GM21529 (cell line): ENCODE results near the gene PAEP.
"Not testable (repeated sequence)": the region's sequence is repeated elsewhere in the genome, so short reads cannot be mapped to it uniquely, and the experiment has no call there.

Experiments used
- ATAC-seq: cut with Tn5 transposase; IDR thresholded peaks from one replicate; pipeline ENCODE4 v1.9.1; 2021; ENCODE audit not compliant: unreplicated experiment

PAEP gene

DNA sequence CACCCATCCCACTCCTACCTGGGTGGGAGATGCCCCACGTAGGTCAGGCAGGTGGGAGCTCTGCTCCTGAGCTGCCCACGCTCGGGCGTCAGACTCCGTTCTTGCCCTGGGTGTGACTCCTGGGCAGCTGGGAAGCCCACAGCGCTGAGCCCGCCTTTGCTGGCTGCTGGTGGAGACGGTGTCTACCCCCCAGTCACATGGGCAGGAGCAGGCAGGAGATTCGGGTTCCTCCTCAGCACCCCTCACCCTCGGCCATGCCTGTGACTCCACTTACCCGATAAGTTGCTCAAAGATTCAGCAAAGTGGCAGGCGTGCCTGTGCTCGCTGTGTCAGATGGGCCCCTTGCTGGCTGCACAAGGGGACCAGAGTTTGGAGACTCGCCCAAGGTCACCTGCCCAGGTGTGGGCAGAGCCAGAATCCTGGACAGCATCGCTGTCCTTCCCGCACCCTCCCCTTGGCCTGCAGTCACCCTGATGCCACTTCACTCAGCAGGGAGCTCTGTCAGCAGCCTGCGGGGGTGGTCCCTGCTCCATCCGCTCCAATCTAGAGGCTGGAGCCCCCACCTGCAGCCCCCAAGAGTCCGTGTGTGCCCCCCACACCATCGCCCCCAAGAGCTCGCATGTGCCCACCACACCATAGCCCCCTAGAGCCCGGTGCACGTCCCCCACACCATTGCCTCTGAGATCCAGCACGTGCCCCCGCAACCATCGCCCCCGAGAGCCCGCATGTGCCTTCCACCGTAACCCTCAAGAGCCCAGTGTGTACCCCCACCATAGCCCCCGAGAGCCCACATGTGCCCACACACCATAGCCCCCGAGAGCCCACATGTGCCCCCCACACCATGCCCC is 36.1 kb upstream of the PAEP start:
- no peak for ATAC-seq

DNA sequence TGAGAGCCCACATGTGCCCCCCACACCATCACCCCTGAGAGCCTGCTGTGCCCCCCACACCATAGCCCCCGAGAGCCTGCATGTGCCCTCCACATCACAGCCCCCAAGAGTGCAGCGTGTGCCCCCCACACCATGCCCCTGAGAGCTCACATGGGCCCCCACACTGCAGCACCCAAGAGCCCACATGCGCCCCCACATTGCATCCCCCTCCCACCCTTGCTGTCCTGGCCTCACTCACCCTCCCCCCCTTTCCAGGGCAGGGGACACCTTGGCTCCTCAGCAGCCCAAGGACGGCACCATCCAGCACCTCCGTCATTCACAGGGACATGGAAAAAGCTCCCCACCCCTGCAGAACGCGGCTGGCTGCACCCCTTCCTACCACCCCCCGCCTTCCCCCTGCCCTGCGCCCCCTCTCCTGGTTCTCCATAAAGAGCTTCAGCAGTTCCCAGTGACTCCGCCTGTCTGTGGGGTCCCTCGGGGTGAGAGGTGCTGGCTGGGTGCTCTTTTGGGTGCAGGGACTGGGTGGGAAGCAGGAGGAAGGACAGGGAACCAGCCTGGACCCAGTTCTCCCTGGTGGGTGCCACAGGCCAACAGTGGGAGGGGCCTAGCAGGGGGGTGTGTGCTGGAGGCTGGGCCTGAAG is 35.3 kb upstream of the PAEP start:
- ATAC-seq: no peak

DNA sequence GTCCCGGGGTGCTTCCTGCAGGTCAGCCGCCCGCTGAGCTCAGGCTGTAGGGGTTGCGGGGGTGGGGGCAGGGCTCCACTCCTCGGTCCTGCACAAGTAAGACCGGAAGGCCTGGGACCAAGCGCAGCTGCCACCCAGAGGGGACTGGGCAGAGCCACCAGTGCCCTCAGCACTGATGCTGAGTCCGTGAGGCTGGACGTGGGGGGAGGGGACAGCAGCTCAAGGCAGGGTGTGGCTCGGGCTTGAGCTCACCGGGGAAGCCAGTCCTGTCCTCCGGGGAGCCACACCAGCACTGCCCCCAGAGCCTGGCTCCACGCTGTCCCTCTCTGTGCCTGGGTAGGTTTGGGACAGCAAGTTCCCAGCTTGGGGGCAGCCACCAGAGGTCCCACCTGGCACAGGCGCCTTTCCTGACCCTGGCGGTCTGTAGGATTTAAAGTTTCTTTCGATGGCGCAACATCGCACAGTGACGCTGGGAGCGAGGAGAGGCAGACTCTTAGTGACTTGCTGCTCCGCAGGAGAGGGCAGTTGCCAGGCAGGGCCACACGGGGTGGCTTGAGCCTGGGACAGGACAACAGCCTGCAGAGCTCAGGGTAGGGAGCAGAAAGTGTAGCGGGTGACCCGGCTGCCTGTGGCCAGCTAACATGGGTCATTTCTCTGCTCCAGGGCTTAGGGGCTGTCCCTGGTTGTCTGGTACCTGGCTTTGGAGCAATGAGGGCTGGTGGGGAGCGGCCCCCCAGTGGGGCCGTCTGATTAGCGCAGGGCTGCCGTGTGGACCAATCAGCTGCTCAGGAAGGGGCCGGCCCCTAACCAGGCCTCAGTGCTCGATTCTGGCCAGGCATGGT is 34.6 kb upstream of the PAEP start:
- ATAC-seq: no peak

DNA sequence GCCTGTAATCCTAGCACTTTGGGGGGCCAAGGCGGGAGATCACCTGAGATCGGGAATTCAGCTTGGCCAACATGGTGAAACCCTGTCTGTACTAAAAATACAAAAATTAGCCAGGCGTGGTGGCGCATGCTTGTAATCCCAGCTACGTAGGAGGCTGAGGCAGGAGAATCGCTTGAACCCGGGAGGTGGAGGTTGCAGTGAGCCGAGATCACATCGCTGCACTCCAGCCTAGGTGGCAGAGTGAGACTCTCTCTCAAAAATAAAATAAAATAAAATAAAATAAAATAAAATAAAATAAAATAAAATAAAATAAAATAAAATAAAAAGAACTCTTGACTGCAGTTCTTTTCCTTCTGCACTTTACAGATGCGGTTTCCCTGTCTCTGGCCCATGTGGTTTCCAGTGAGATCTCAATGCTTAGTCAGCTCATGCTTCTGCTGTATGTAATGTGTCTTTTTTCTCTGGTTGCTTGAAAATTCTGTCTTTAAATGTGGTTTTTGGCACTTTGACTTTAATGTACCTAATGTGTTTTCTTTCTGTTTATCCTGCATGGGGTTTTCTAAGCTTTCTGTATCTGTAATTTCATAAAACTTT is 32.6 kb upstream of the PAEP start:
- not testable (repeated sequence) for ATAC-seq

DNA sequence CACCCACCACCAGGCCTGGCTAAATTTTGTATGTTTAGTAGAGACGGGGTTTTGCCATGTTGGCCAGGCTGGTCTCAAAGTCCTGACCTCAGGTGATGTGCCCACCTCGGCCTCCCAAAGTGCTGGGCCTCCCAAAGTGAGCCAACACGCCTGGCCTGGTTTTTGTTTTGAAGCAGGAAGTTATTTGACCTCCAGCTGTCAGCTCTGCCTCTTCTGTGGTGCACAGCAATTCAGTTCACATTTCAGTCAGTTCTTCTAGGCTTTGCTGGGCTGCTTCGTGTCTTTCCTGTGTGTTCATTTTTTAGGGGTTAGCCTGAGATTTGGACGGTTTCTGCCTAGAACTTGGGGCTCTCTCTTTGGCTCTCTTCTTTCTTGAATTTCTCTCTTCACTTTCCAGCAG is 31.4 kb upstream of the PAEP start:
- ATAC-seq: no peak

DNA sequence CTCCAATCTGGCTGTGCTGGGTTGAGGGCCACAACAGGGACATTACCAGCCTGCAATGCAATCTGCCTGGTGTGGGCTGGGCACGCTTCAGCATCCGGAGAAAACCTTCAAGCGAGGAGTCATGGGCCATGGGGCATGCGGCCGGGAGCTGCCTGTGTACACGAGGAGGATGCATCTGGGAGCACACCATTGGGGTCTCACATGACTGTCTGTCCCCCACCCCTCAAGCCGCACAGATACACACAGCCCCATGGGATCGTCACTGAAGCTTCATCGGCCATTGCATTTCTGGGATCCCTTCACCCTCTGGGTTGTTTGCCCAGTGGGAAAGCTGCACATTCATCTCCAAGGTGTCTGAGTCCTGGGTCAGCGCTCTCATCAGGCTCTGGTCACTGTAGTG is 30.5 kb upstream of the PAEP start:
- ATAC-seq: no peak

DNA sequence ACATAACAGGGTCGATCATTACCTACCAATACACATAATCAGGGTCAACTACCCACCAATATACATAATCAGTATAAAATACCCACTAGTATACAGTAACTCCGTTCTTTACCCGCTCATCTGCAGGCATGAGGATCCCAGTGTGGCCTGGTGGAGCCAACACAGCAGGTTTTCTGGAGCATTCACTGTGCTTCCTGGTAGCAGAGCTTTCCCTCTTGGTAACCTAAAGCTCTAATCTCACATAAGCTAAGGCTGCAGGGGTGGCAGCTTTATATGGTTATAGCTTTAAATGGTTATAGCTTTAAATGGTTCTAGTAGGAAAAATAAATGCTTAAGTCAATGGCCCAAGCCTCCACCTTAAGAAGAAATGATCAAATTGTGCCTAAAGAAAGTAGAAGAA is 28.4 kb upstream of the PAEP start:
- no peak for ATAC-seq

DNA sequence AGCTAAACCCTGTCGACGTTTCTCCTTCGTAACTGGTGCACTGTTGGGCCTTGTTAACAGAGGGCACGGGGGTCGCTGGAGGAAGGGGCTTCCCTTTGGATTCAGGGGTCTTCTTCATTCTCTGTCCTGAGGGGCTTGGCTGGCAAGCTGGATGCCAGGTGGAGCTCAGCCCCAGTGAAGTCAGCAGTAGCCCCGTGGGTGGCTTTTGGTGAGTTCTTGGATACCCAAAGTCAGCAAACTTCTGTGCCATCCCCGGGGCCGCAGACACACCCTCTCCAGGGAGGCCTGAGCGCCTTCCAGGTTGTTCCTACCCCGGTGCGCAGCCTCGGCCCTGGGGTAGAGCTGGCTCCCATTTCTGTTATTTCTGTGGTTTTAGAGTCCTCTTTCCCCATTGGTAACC is 27.9 kb upstream of the PAEP start:
- no peak for ATAC-seq

DNA sequence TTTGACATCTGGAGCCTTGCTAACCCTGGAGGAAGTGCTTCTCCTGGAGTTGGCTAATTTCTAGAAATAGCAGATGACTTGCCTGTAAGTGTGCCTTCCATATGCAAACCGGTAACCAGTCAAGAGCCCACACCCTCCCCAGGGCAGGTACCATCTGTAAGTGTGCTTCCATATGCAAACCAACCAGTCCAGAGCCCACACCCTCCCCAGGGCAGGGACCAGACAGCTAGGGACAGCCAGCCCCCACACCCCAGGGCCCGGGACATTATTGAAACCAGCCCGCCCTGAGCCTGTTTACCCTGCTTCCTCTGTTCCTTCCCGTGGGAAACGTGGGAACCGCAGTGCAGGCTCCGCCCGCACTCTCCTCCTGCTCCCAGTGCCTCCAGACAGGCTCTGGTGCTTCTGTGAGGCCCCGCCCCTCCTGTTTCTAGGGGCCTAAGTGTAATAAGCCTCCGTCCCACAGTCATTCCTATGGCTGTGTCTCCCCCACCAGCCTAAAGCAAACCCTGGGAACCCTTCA is 27.3 kb upstream of the PAEP start:
- ATAC-seq: not testable (repeated sequence)

DNA sequence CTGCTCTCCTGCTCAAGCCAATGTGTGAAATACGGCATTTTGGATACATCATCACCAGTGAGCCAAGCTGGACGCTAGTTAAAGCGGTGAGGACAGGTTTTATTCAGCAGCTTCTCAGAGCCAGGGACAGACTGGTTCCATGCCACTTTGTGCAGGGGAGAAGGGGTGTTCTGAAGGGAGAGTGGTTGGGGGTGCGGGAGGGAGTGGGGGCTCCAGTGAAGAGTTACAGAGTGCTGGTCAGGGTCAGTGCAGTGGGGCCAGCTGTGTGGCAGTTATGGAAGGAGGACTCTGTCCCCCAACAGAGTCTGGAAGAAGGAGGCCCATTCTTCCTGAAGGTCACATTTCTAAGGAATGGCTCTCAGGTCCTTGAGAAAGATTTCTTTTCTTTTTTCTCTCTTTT is 26.7 kb upstream of the PAEP start:
- ATAC-seq: not testable (repeated sequence)

DNA sequence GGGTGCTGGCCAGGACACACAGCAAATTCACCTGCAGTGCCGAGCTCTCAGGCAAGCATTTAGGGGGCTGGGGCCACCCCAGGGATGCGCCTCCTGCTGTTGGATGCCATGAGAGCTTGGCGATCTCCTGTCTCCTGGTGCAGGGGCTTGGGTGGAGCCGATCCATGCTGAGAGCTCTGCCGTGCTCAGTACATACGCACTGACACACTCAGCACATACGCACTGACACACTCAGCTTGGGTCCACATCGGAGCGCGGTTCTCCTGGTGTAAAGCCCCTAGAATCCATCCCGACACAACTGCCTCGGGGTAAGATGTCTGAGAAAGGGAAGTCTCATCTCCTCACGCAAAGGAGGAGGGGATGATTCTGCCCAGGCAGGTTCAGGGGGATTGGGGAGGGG is 25.9 kb upstream of the PAEP start:
- not testable (repeated sequence) for ATAC-seq

DNA sequence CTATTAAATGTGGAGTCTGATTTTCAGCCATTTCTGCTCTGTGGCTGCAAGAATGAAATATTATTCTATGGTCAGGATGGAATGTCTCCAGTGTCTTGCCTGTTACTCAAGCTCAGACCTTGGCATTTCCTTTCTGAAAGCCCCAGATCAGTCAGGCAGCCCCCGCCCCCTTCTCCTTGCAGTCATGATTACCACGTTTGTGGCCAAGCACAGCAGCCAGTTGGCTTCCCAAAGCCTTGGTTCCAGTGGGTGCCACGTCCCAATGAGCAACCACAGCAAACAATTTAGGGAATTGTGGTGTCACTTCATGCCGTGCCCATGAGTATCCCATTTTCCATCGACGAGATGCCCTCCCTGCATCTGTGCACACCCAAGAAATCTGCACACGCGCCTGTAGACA is 25.3 kb upstream of the PAEP start:
- ATAC-seq: no peak

DNA sequence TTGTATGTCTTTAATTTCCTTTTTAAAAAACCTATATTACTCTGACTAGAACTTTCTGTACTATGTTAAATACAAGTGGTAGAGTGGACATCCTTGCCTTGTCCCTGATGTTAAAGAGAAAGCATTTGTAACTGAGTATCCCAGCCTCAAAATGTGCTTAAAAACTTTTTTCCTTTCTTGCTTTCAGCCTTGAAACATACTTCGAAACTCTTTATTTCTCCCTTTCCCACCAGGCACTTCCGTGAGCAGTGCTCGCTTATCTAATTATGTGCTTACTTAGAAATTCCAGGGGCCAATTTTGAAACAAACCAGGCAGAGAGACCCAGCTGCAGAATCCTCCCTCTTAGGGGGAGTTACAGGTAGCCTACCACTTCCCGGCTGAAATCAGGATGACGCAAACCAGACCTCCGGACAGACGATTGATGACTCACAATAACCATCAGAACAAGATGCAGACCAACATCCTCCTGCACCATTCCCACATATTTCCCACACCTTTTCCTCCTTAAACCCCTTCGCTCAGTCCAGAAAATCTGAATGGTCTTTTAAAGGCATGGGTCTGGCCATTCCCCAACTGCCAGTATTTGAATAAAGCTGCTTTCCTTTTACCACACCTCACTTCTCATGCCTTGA is 18.2 kb upstream of the PAEP start:
- not testable (repeated sequence) for ATAC-seq

DNA sequence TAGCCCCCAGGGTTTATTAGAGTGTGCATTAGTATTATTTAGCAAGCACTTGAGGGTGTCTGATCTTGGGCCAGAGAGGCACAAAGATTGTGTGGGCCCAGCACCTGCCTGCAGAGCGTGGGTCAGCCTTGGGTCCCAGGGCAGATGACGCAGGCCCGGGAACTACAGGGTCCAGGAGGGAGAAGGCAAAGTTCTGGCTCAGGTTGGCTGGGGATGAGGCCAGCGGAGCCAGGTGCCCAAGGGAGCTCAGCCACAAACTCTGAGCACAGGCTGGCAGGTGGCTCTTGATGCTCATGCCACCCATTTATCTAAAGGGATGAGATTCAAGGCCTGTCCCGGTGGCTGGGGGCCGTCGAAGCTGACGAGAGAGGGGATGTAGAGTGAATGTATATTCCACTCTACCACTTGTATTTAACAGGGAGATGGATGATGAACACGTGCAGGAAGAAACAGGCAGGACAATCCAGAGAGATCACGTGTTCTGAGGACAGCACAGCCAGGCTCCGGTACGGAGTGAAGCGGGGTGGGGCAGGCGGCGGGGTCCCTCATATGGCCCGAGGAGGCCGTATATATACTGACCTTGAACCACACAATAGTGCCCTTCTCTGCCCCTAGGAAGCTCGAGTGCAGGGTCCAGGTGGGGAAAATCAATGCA is 16.4 kb upstream of the PAEP start:
- ATAC-seq: no peak

DNA sequence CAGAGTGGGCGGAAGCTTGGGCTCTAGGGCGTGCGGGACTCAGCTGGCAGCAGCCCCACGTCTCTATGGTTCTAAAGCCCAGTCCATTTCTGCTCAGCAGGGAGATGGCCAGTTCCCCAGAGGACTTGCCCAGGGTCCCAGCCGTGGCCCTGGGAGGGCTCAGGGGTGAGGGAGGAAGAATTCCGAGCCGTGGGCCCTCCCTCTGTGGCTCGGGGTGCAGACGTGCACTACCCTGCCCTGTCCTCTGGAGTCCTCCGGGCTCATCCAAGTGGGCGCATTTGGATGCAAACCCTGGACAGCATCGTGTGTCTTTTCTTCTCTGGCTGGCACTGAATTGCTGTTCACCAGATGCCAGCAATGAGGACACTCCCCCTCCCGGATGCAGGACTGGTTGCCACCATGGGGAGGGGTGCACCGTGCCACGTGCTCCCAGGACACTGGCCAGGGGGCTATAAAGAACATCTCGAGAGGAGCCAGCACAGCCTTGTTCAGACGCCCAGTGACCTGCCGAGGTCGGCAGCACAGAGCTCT is 15.8 kb upstream of the PAEP start, which contains the start of gene OBP2A:
OBP2A (plus strand) TSS at position 481 of the 531 bp plus-strand sequence. CDS start 55 bp downstream, outside the sequence.
- ATAC-seq: not testable (repeated sequence)

DNA sequence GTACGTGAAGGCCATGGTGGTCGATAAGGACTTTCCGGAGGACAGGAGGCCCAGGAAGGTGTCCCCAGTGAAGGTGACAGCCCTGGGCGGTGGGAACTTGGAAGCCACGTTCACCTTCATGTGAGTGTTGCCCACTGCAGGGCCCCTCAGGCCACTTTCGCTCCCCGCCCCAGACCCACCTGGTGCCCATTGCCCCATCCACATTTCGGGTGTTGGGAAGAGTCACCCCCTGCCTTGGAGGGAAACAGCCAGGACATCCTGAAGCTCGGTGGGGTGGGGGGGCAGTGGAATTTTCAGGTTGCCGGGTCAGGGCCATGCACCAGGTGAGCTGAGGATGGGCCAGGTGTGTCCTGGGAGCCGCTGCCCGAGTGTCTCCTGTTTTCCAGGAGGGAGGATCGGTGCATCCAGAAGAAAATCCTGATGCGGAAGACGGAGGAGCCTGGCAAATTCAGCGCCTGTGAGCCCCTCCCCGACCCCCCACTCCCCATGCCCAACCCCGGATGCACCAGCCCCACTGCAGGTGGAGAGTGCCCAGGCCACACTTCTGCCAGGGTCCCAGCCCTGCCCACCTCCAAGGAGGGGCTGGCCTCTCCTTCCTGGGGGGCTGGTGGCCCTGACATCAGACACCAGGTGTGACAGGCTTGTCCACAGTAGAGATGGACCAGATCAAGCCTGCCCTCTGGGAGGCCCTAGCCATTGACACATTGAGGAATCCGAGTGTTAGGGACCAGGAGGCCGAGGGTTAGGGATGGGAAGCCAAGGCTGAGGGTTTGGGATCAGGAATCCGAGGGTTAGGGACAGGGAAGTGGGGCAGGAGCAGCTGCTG is 14.6 kb upstream of the PAEP start:
- ATAC-seq: not testable (repeated sequence)

DNA sequence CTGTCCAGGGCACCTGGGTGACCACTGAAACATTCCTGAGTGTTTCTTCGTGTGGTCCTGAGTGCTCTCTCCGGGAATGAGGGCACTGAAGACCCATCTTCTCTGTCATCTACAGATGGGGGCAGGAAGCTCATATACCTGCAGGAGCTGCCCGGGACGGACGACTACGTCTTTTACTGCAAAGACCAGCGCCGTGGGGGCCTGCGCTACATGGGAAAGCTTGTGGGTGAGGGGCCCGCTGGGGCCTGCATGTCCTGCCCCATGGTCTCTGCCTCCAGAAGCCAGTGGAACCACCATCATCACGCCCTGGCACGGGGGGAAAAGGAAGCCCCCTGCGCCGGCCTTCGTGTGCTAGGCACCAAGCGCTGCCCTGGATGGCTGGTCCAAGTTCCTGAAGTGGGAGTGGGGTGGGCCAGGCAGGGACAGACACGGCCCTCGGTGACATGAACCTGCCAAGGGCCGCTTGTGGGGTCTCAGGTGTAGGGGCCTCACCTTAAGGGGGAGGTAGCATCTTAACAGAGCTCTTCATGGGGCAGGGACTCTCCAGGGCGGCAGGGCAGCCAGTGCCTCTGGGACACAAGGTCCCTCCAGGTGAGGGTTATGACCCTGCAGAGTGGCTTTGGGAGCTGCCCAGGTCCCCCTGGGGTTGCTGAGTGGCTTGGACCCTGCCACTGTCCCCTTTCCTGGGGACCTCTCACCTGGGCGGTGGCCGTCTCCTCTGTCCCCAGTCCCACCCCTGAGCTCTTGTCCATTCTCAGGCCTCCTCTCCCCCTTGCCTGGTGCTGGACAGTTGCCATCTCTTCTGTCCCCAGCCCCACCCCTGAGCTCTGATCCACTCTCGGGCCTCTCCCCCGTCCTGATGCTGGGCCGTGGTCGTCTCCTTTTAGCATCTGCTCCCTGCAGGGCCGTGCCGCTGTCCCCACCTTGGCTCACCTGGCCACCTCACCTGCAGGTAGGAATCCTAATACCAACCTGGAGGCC is 13.5 kb upstream of the PAEP start:
- no peak for ATAC-seq
